Measurements from ENCODE around the gene IDI2.

IDI2 gene

DNA sequence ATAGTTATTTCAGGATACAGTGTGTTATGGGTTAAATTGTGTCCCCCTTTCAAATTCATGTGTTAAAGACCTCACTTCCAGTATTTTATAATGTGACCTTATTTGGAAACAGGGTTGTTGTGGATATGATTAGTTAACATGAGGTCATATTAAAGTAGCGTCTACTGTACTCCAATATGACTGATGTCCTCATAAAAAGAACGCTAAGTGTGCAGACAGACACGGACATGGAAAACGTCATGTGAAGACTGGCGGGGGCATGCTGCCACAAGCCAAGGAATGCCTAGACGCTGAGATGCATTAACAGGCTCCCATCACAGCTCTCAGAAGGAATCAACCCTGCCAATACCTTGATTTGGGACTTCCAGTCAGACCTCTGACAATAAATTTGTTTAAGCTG lies 29.0 kb upstream of the IDI2 start:
- H3K4me3 ChIP-seq (ENCODE audit: low read depth, low read length): no peak overlapping the region
- no peak for DNase-seq (ENCODE audit: low read depth)
- no peak for TF ChIP-seq CTCF (conservative IDR thresholded peaks at IDR 0.05; ENCODE audit: low read depth, low read length)

DNA sequence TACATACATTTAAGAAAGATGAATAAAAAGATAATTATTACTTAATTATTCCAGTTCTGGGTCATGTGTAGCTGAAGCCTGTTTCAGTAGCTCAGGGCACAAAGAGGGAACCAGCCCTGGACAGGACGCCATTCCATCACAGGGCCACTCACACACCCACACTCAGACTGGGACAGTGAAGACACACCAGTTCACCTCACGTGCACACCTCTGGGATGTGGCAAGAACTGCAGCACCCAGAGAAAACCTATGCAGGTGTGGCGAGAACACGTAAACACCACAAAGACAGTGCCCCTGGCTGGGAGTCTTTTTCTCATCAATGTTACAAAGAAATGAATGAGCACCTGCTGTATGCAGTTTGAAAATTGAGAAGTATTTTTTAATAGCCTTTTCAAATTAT lies 24.9 kb upstream of the IDI2 start:
- DNase-seq (ENCODE audit: low read depth): no peak
- H3K4me3 ChIP-seq (ENCODE audit: low read depth, low read length): peak overlapping the region; percentile 91
- no peak for TF ChIP-seq CTCF (conservative IDR thresholded peaks at IDR 0.05; ENCODE audit: low read depth, low read length)

DNA sequence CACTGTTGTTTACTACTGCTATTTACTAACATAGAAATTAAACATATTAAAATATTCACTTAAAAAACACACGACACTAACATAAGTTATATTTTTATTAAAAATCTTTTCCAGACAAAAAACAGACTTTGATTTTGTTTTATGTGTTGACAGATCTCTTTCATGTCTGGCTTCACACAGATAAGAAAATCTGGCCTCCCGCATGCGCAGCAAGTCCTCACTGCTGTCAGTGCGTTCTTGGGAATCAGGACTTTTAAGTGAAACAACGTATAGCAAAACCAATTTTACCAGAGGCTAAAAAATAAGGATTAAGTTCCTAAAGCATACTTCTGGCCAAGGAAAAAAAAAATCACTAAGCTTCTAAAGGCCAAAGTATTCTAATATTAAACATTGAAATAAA lies 24.5 kb upstream of the IDI2 start:
- H3K4me3 ChIP-seq (ENCODE audit: low read depth, low read length): peak overlapping the region; percentile 91
- DNase-seq (ENCODE audit: low read depth): peak; percentile 57
- TF ChIP-seq CTCF (conservative IDR thresholded peaks at IDR 0.05; ENCODE audit: low read depth, low read length): no peak

GRCh38 chr10:1049425-1049958 lies 23.8 kb upstream of the IDI2 start:
- TF ChIP-seq CTCF (conservative IDR thresholded peaks at IDR 0.05; ENCODE audit: low read depth, low read length): no peak
- peak overlapping the region; percentile 91 for H3K4me3 ChIP-seq (ENCODE audit: low read depth, low read length)
- peak; percentile 59 for DNase-seq (ENCODE audit: low read depth)

DNA sequence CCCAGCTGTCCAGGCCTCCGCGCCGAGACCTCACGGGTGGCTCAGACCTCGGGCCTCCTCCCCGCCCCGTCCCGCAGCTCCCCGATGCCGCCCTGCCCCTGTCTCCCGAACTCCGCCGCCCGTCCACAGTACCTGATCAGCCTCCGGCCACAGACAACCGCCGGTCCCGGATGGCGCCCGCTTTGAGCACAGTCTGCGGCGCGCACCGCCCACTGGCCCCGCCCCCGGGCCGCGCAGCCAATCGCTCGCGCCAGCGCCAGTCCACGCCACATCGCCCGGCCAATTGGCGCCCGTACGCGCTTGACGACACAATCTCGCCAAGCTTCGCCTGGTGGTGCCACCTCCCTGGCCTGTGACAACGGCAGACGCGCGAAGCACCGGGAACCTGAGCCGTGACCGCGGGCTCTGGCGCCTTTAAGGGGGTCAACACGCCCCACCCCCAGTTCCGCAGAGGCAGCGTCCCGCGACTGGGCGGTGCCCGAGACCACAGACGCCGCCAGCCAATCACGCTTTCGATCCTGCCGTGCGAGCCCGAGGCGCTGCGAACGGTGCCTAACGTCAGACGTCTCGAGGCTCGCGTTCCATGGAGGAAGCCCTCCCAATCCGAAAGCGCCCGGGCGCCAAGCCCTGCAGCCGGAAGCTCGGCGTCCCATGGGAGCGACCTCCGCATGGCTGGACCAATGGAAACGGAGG lies 23.2 kb upstream of the IDI2 start, which contains the start of gene IDI1:
TSS of gene IDI1 (minus strand) at position 388 of the 693 bp plus-strand sequence. CDS start at position 272, 116 bp downstream.
- DNase-seq (ENCODE audit: low read depth): peak; percentile 100
- peak within 1 kb of the TSS; percentile 91 for H3K4me3 ChIP-seq (ENCODE audit: low read depth, low read length)
- TF ChIP-seq CTCF (conservative IDR thresholded peaks at IDR 0.05; ENCODE audit: low read depth, low read length): no peak

- no peak for TF ChIP-seq CTCF (conservative IDR thresholded peaks at IDR 0.05; ENCODE audit: low read depth, low read length)
- peak overlapping the region; percentile 91 for H3K4me3 ChIP-seq (ENCODE audit: low read depth, low read length)
- peak; percentile 47 for DNase-seq (ENCODE audit: low read depth)
These were observed 22.7 kb upstream of the IDI2 start for GRCh38 chr10:1048349-1048731.

GRCh38 chr10:1047937-1048336 lies 22.3 kb upstream of the IDI2 start:
- H3K4me3 ChIP-seq (ENCODE audit: low read depth, low read length): peak overlapping the region; percentile 91
- no peak for TF ChIP-seq CTCF (conservative IDR thresholded peaks at IDR 0.05; ENCODE audit: low read depth, low read length)
- DNase-seq (ENCODE audit: low read depth): no peak
